HL-60 (cell line): ENCODE measurements around the gene PRR4.

Experiments used
- DNase-seq, 2 experiments: peaks; one replicate each; pipeline ENCODE4 v3.0.0-alpha.2; 2010 to 2020; ENCODE audit warnings: low read depth in 1 of 2, low spot score in 1 of 2
- H3K27ac ChIP-seq: fragments of 250-450 bp; sonication (Bioruptor Pico); replicated peaks from 2 replicates; pipeline ENCODE4 v1.5.1; 2020; ENCODE audit warnings: mild to moderate bottlenecking, moderate library complexity
- H3K27me3 ChIP-seq: fragments of 250-450 bp; sonication (Bioruptor Pico); 2 replicates; pipeline ENCODE4 v1.5.1; 2021; ENCODE audit warnings: mild to moderate bottlenecking, moderate library complexity; ENCODE audit not compliant: insufficient read depth, poor library complexity, severe bottlenecking
- H3K4me3 ChIP-seq: replicated peaks from 2 replicates; pipeline ENCODE4 v1.5.1; 2011; ENCODE audit warnings: mild to moderate bottlenecking, control low read depth, low read length; ENCODE audit not compliant: insufficient read depth
- GABPA ChIP-seq: IDR thresholded peaks from 2 replicates; pipeline ENCODE4 v1.6.1; 2012; ENCODE audit warnings: low read depth
- POLR2AphosphoS5 ChIP-seq: IDR thresholded peaks from 2 replicates; pipeline ENCODE4 v1.6.1; 2012; ENCODE audit warnings: low read depth
- REST ChIP-seq: IDR thresholded peaks from 2 replicates; pipeline ENCODE4 v1.6.1; 2012; ENCODE audit warnings: low read depth; ENCODE audit not compliant: insufficient replicate concordance
- SPI1 ChIP-seq: IDR thresholded peaks from 2 replicates; pipeline ENCODE4 v1.6.1; 2012; ENCODE audit warnings: low read depth, mild to moderate bottlenecking, borderline replicate concordance
- TF ChIP-seq, protein P1 (sequence below): IDR thresholded peaks from one replicate; pipeline ENCODE4 v1.5.1; 2011; ENCODE audit warnings: low read length, control low read depth, inconsistent platforms; ENCODE audit not compliant: insufficient read depth

Gene PRR4

GRCh38 chr12:10826258-10826657 is 23.0 kb downstream of the PRR4 start, which contains the start of gene TAS2R10:
Gene TAS2R10 (minus strand): TSS chr12:10826358. CDS start chr12:10826269, 89 bp downstream.
- no peaks in the 10 kb centered on the region for H3K27me3 ChIP-seq
- no peak within 1 kb of the TSS for H3K27ac ChIP-seq
- DNase-seq = no peak
- no peak within 1 kb of the TSS for H3K4me3 ChIP-seq
- TF ChIP-seq POLR2AphosphoS5 = no peak
- no peak for TF ChIP-seq REST
- TF ChIP-seq GABPA = no peak
- TF ChIP-seq SPI1 = no peak
- TF ChIP-seq, protein P1, sequence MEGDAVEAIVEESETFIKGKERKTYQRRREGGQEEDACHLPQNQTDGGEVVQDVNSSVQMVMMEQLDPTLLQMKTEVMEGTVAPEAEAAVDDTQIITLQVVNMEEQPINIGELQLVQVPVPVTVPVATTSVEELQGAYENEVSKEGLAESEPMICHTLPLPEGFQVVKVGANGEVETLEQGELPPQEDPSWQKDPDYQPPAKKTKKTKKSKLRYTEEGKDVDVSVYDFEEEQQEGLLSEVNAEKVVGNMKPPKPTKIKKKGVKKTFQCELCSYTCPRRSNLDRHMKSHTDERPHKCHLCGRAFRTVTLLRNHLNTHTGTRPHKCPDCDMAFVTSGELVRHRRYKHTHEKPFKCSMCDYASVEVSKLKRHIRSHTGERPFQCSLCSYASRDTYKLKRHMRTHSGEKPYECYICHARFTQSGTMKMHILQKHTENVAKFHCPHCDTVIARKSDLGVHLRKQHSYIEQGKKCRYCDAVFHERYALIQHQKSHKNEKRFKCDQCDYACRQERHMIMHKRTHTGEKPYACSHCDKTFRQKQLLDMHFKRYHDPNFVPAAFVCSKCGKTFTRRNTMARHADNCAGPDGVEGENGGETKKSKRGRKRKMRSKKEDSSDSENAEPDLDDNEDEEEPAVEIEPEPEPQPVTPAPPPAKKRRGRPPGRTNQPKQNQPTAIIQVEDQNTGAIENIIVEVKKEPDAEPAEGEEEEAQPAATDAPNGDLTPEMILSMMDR = no peak

DNA sequence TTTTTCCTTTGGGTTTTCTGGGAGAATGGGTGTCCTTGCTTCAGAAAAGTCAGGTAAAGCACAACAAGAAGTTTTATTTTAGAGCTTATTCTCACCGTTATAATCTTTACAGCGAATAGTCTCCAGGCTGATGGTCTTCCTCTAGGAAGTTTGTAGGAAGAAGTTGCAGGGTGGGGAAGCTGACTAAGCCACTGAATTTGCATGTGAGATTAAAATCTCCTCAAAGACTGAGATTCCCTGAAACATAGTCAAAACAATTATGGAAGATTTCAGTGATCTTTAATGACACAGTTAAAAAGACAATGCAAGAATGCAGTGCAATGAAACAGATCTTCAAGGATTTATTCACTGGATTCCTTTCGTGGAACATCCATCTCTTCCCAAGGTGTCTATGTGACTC is 24.3 kb downstream of the PRR4 start:
- TF ChIP-seq SPI1 = no peak
- TF ChIP-seq POLR2AphosphoS5 = no peak
- TF ChIP-seq, protein P1 = no peak
- no peak for TF ChIP-seq GABPA
- TF ChIP-seq REST = no peak
- no peak for DNase-seq
- Histone ChIP-seq H3K27me3 (no peaks in the 10 kb centered on the region), H3K4me3 (no peak overlapping the region), H3K27ac (no peak overlapping the region)

GRCh38 chr12:10811883-10812536 is 37.3 kb downstream of the PRR4 start:
- DNase-seq = no peak
- Histone ChIP-seq H3K4me3 (no peak overlapping the region), H3K27me3 (no peaks in the 10 kb centered on the region), H3K27ac (no peak overlapping the region)
- TF ChIP-seq SPI1 (no peak), GABPA (no peak), POLR2AphosphoS5 (no peak), REST (no peak)
- TF ChIP-seq, protein P1 = no peak
